Measurements from ENCODE around the gene ZFAND2A. TPM values are rescaled to one million over a fixed set of nuclear protein-coding genes. Genes with fewer than 3 reads are reported as not detected.

ZFAND2A gene
- total RNA-seq, 1 experiment from 2014 or later = 19.1 TPM

- H4K20me1 ChIP-seq (ENCODE audit: insufficient read depth) = no peaks in the 10 kb centered on the region
- no peak overlapping the region for H3K4me2 ChIP-seq (ENCODE audit: low read length)
- ATAC-seq = no peak
- DNase-seq (ENCODE audit: low read depth, low spot score) = no peak
- POLR2A ChIA-PET = no interaction called here
- no peak overlapping the region for H3K9ac ChIP-seq (ENCODE audit: low read length)
- no peak overlapping the region for H3K27ac ChIP-seq (ENCODE audit: low read depth, low read length)
- no peak overlapping the region for H3K4me3 ChIP-seq (replicated peaks in 1 of 2; ENCODE audit: low read depth in 1 of 2, low read length in 2 of 2)
- H3K9me3 ChIP-seq (ENCODE audit: control insufficient read depth in 1 of 2, insufficient read depth in 1 of 2, low read depth in 1 of 2, low read length in 2 of 2) = no peaks in the 10 kb centered on the region
- RAD21 ChIA-PET (ENCODE audit: low non-redundant PET in 1 of 2, low total read pairs in 2 of 2, uncharacterized antibody in 2 of 2, unreplicated experiment in 2 of 2) = no interaction called here
- peaks cover 0 to 13% of the 10 kb centered on the region in 2 experiments; a peak in 2 of 4 replicates for H3K4me1 ChIP-seq (ENCODE audit: control insufficient read depth in 1 of 2, insufficient read depth in 2 of 2, low read length in 2 of 2)
- H3K36me3 ChIP-seq (ENCODE audit: control insufficient read depth in 1 of 2, insufficient read depth in 2 of 2, low read length in 2 of 2) = no peaks in the 10 kb centered on the region
- TF ChIP-seq ZFX (IDR thresholded peaks at IDR 0.05) (no peak), FOSL1 (IDR thresholded peaks at IDR 0.05; ENCODE audit: low read depth) (no peak), EGR1 (IDR thresholded peaks at IDR 0.05; ENCODE audit: low read depth) (no peak), ZNF274 (IDR thresholded peaks at IDR 0.05; ENCODE audit: low read depth, low read length) (no peak), RAD21 (IDR thresholded peaks at IDR 0.05; ENCODE audit: low read depth) (no peak), SRF (IDR thresholded peaks at IDR 0.05; ENCODE audit: low read depth) (no peak), CTCF (IDR thresholded peaks at IDR 0.05 in 2 of 3, conservative IDR thresholded peaks at IDR 0.05 in 1 of 3; ENCODE audit: borderline replicate concordance in 1 of 3, insufficient read depth in 1 of 3, low read depth in 2 of 3, low read length in 2 of 3) (no peak)
- no peaks in the 10 kb centered on the region for H3K9me2 ChIP-seq (ENCODE audit: insufficient read depth)
- no TSS peak for BruUV-seq (replicated peaks)
- H3K27me3 ChIP-seq (ENCODE audit: insufficient read depth, low read length) = no peaks in the 10 kb centered on the region
- intact Hi-C loops (cut with micrococcal nuclease) = no loop called here
- CTCF ChIA-PET = interaction anchor here (1.6 kb wide), 1 partner anchor 149 kb away, joined by 4 read pairs; no protein-coding TSS in a partner anchor
- no peak overlapping the region for H2AFZ ChIP-seq (ENCODE audit: low read depth, low read length, poor library complexity, severe bottlenecking)
- peaks cover 6% of the 10 kb centered on the region for H3K79me2 ChIP-seq (ENCODE audit: insufficient read depth, low read length)
Measured at GRCh38 chr7:1142051-1142635, 17.9 kb downstream of the ZFAND2A start.

GRCh38 chr7:1141651-1142050, 18.3 kb downstream of the ZFAND2A start:
- H3K9me3 ChIP-seq (ENCODE audit: control insufficient read depth in 1 of 2, insufficient read depth in 1 of 2, low read depth in 1 of 2, low read length in 2 of 2) = no peaks in the 10 kb centered on the region
- H3K9ac ChIP-seq (ENCODE audit: low read length) = no peak overlapping the region
- ChIA-PET RAD21 (ENCODE audit: low non-redundant PET in 1 of 2, low total read pairs in 2 of 2, uncharacterized antibody in 2 of 2, unreplicated experiment in 2 of 2) (no interaction called here), POLR2A (no interaction called here), CTCF (no interaction called here)
- no peaks in the 10 kb centered on the region for H3K27me3 ChIP-seq (ENCODE audit: insufficient read depth, low read length)
- peaks cover 0 to 18% of the 10 kb centered on the region in 2 experiments; a peak in 2 of 4 replicates for H3K4me1 ChIP-seq (ENCODE audit: control insufficient read depth in 1 of 2, insufficient read depth in 2 of 2, low read length in 2 of 2)
- ATAC-seq = no peak
- BruUV-seq (replicated peaks) = no TSS peak
- intact Hi-C loops (cut with micrococcal nuclease) = no loop called here
- no peak overlapping the region for H3K27ac ChIP-seq (ENCODE audit: low read depth, low read length)
- no peak overlapping the region for H2AFZ ChIP-seq (ENCODE audit: low read depth, low read length, poor library complexity, severe bottlenecking)
- no peak overlapping the region for H3K4me2 ChIP-seq (ENCODE audit: low read length)
- H3K36me3 ChIP-seq (ENCODE audit: control insufficient read depth in 1 of 2, insufficient read depth in 2 of 2, low read length in 2 of 2) = no peaks in the 10 kb centered on the region
- no peak for DNase-seq (ENCODE audit: low read depth, low spot score)
- H3K79me2 ChIP-seq (ENCODE audit: insufficient read depth, low read length) = peaks cover 11% of the 10 kb centered on the region
- no peaks in the 10 kb centered on the region for H4K20me1 ChIP-seq (ENCODE audit: insufficient read depth)
- H3K9me2 ChIP-seq (ENCODE audit: insufficient read depth) = no peaks in the 10 kb centered on the region
- H3K4me3 ChIP-seq (replicated peaks in 1 of 2; ENCODE audit: low read depth in 1 of 2, low read length in 2 of 2) = no peak overlapping the region
- TF ChIP-seq ELF1 (IDR thresholded peaks at IDR 0.05; ENCODE audit: borderline replicate concordance, low read depth) (no peak), CTCF (IDR thresholded peaks at IDR 0.05 in 2 of 3, conservative IDR thresholded peaks at IDR 0.05 in 1 of 3; ENCODE audit: borderline replicate concordance in 1 of 3, insufficient read depth in 1 of 3, low read depth in 2 of 3, low read length in 2 of 3) (no peak), FOSL1 (IDR thresholded peaks at IDR 0.05; ENCODE audit: low read depth) (no peak), REST (IDR thresholded peaks at IDR 0.05; ENCODE audit: low read depth) (no peak), EZH2phosphoT487 (IDR thresholded peaks at IDR 0.05; ENCODE audit: borderline replicate concordance) (no peak), SIN3A (IDR thresholded peaks at IDR 0.05; ENCODE audit: low read depth) (no peak), SP1 (IDR thresholded peaks at IDR 0.05; ENCODE audit: low read depth) (no peak), JUND (IDR thresholded peaks at IDR 0.05) (no peak)

All from HCT116 (cell line).